Cardiac fibroblast (primary cell): ENCODE results near the gene KXD1.

Experiments used
- DNase-seq, 2 donors: peaks; one replicate each; pipeline versions ENCODE4 v3.0.0 to v3.0.0-alpha.2; 2010; ENCODE audit warnings: low read depth in 2 of 2
- H3K4me3 ChIP-seq, 2 donors: replicated peaks in 1 of 2; 1 replicate in 1 of 2; 2 replicates in 1 of 2; pipeline ENCODE4 v1.5.1; 2011; ENCODE audit warnings: low read depth in 2 of 2, low read length in 2 of 2, mild to moderate bottlenecking in 2 of 2, moderate library complexity in 1 of 2
- TF ChIP-seq, protein P1 (sequence below): IDR thresholded peaks from one replicate; pipeline ENCODE4 v1.5.1; 2011; ENCODE audit warnings: low read depth, mild to moderate bottlenecking, low read length, inconsistent platforms

Gene KXD1

DNA sequence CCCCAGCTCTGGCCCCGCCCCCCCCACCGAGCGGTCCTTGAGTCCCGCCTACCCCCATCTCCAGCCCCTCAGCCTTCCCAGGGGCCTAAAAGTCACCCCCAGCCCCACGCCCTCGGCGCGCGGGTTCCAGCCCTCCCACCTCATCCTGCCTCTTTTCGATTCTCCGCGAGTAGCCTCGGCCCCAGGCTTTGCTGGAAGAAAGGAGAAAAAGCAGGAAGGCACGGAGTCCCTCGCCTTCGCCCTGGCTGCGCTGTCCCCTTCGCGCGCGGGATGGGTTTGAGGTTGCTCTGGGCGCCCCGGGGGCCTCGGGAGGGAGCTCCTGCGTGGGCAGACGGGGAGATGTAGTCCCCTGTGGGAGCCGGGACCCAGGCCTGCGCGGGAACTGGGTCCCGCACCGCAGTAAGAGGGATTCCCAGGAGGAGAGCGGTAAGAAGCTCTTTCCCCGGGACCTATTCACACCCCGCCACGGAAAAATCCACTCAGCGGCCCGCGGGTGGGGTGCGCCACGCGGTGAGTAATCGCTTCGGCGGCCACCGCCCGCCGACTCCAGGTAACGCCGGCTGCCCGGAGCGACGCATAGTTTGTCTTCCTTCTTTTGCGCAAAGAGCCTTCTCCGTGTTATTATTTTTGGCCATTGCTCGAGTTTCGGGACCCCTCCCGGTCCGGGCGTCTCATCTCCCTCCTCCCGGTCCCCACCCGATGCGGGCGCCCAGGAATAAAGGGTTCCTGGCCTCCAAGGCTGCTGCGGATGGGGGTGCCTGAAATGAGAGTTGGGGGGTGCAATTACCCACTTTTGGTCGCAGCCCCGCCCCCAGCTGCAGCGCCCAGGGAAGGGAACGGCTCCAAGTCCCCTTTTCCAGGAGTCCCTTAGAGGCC lies 49.8 kb downstream of the KXD1 start:
- DNase-seq: no peak
- H3K4me3 ChIP-seq: peak overlapping the region in 1 of 2 donors; percentile 21
- TF ChIP-seq, protein P1, sequence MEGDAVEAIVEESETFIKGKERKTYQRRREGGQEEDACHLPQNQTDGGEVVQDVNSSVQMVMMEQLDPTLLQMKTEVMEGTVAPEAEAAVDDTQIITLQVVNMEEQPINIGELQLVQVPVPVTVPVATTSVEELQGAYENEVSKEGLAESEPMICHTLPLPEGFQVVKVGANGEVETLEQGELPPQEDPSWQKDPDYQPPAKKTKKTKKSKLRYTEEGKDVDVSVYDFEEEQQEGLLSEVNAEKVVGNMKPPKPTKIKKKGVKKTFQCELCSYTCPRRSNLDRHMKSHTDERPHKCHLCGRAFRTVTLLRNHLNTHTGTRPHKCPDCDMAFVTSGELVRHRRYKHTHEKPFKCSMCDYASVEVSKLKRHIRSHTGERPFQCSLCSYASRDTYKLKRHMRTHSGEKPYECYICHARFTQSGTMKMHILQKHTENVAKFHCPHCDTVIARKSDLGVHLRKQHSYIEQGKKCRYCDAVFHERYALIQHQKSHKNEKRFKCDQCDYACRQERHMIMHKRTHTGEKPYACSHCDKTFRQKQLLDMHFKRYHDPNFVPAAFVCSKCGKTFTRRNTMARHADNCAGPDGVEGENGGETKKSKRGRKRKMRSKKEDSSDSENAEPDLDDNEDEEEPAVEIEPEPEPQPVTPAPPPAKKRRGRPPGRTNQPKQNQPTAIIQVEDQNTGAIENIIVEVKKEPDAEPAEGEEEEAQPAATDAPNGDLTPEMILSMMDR: no peak

DNA sequence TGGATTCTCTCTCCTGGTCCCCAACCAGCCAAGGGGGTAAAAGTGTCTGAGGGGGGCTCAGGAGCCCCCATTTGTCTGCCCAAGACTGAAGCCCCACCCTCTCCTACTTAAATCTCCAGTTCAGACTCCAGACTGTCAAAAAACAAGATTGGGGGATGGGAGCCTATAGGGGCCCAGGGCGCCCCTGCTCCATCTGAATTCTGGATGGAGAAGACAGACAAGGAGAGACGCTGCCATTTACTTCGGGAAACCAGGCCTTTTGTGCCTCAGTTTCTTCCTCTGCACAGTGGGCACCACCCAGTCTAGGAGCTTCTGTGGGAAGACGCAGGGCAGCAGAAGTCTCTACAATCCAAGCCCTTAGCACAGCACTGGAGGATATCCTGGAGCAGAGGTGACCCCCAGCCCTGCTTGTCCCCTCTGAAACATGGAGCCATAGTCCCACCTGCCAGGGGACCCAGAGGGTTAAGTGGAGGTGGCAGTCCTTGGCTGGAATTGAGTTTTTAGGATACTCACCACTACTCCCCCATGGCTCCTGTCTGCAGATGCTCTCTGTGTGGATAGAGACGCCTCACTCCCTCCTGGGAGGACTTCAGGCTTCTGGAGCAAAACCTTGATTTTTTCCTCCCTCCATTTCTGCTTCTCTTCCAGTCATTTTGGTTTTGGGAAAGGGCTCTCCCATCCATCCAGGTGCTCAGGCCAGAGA lies 50.6 kb downstream of the KXD1 start:
- DNase-seq: no peak
- no peak overlapping the region for H3K4me3 ChIP-seq
- TF ChIP-seq, protein P1: no peak

DNA sequence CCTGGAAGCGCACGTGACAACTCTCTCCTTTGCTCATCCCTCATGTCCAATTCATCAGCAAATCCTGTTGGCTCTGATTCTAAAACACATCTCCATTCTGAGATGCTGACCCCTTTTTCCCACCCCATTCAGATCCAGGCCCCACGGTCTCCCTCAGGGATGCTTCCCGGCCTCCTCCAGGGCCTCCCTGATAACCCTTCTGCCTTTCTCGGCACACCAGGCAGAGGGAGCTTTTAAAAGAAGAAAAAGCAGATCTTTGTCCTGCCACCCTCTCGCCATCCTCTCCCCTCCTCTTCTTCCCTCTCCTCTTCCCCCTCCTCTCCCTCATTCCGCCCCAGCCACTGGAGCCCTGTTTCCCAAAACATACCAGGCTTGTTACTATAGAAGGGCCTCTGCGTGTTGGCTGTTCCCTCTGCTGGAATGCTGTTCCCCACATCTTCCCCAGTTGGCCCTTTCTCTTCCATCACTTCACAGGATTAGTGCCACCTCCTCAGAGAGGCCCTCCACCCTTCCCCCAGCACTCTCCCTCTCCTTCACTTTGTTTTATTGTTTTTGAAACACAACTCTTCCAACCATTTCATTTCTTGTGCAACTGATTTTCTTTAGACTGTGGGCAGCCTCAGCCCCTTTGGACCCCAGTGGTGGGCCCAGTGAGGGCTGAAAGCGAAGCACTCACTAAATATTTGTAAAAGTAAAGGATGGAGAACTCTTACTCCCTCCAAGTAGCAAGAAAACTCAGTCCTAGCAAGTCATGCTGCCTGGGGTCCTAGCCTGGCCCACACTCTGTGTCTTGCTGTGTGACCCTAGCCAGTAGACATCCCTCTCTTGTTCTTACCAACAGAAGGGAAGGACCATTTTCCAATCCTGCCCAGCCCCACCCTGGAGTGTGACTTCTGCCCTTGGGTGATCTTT lies 51.4 kb downstream of the KXD1 start:
- H3K4me3 ChIP-seq: no peak overlapping the region
- DNase-seq: no peak
- TF ChIP-seq, protein P1: no peak

DNA sequence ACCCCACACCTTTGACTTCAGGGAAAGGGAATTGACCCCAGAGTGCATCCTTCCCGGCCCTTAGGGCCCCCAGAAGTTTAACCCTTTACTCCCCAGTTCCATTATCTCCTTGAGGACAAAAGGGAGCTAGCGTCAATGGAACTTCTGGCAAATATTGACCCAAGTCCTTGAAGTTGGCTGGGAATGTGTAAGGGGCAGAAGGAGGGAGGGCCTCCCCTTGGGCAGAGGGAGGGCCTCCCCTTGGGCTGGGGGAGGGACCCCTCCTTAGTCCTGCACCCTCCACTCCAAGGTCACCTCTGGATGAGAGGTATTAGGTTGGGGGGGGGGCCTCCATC lies 52.0 kb downstream of the KXD1 start:
- TF ChIP-seq, protein P1: no peak
- H3K4me3 ChIP-seq: no peak overlapping the region
- no peak for DNase-seq

DNA sequence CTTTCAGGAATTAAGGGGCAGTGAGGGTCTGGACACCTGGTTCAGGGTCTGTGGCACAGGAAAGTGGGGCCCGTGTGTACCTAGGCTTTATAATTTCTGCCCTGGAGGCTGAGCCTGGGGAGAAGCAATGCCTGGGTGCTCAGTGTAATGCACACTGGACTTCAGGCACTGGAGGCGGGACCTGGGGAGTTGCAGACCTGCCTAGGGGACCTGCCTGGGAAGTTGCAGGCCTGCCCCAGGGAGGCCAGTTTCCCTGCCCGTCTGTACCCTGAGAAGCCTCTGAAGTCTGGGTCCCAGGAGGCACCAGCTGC lies 52.5 kb downstream of the KXD1 start:
- DNase-seq: no peak
- TF ChIP-seq, protein P1: no peak
- H3K4me3 ChIP-seq: no peak overlapping the region

DNA sequence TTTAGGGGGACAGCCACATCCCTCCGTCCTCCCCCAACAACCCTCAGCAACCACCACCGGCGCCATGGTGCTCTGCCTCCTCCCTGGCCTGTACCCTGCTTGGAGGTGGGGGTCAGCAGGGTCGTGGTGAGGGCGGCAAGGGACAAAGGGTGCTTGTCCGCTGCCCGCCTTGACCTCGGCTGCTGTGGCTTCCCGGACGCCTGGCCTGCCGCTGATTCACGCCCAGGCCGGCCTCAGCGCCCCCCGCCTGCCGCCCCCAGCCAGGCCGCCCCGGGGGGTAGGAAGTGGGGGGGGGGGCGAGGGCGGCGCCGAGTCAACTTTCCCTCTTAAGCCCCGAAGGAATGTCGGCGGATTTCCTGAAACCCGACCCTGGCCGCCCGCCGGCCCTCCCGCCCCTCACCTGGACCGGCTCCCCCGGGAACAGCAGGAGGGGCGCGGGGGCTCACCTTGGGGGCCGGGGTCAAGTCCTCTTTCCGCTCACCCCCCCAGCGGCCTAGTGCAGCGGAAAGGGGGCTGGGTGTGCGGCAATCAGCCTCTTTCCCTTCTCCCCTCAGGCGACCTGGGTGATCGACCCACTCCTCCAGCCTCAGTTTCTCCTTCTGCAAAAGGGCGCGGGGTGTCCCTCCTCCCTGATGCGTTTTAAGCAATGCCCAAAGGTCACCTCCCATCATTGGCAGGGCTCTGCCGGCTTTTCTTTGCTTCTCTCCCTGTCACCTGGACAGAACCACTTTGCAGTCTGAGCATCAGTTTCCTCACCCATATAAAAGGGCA lies 53.1 kb downstream of the KXD1 start:
- H3K4me3 ChIP-seq: no peak overlapping the region
- DNase-seq: no peak
- TF ChIP-seq, protein P1: no peak
